Breast epithelium (tissue), 4 donors: Measurements from ENCODE around the gene HEATR3. TPM values are rescaled to one million over a fixed set of nuclear protein-coding genes. Genes with fewer than 3 reads are reported as not detected.

Experiments used
- DNase-seq, 2 donors: peaks; one replicate each; pipeline ENCODE4 v3.0.0-alpha.2; 2019; ENCODE audit warnings: low spot score in 2 of 2
- H3K27ac ChIP-seq, 2 donors: fragments of 200-600 bp; sonication (generic) in 1 of 2; one replicate each; pipeline ENCODE4 v1.5.1; 2016 to 2019; ENCODE audit warnings: mild to moderate bottlenecking in 1 of 2
- H3K27me3 ChIP-seq, 2 donors: fragments of 200-600 bp; sonication (generic) in 1 of 2; one replicate each; pipeline versions ENCODE4 v1.5.1 to v1.6.0; 2017 to 2019; ENCODE audit warnings: control low read depth in 1 of 2, mild to moderate bottlenecking in 1 of 2
- H3K36me3 ChIP-seq: fragments of 200-600 bp; one replicate; pipeline ENCODE4 v1.5.1; 2019
- H3K4me1 ChIP-seq, 2 donors: fragments of 200-600 bp; sonication (generic); one replicate each; pipeline ENCODE4 v1.5.1; 2016 to 2019; ENCODE audit warnings: control low read depth in 1 of 2
- H3K4me3 ChIP-seq, 3 donors: fragments of 200-600 bp; sonication (generic); 1 replicate in 2 of 3; 2 replicates in 1 of 3; pipeline ENCODE4 v1.5.1; 2016 to 2019; ENCODE audit warnings: mild to moderate bottlenecking in 3 of 3, moderate library complexity in 2 of 3
- H3K9me3 ChIP-seq, 2 donors: fragments of 200-600 bp; sonication (generic) in 1 of 2; one replicate each; pipeline ENCODE4 v1.5.1; 2016 to 2019; ENCODE audit warnings: control low read depth in 1 of 2
- CTCF ChIP-seq, 3 donors: fragments of 450-650 bp; IDR thresholded peaks; one replicate each; pipeline ENCODE4 v1.5.1; 2016 to 2017; ENCODE audit warnings: antibody characterized with exemption in 3 of 3, mild to moderate bottlenecking in 3 of 3, moderate library complexity in 3 of 3
- POLR2A ChIP-seq: fragments of 450-650 bp; IDR thresholded peaks from one replicate; pipeline ENCODE4 v1.6.1; 2016; ENCODE audit warnings: antibody characterized with exemption, mild to moderate bottlenecking, moderate library complexity
- POLR2AphosphoS5 ChIP-seq, 3 donors: sonication (generic); formaldehyde crosslinking; IDR thresholded peaks; one replicate each; pipeline ENCODE4 v1.6.1; 2017; ENCODE audit warnings: antibody characterized with exemption in 3 of 3
- intact Hi-C: fragments of 100-400 bp; cut with DNase I; formaldehyde crosslinking; loops from one replicate; pipeline ENCODE4 v1.15.1; 2023; ENCODE audit warnings: low total_unique reads
- total RNA-seq, 3 donors: library from RNA; depleted of rRNA; stranded (reverse); fragments of >200 nt; gene quantifications; one replicate each; pipeline ENCODE4 v1.1.0, GENCODE V29; 2016

HEATR3 gene
- total RNA-seq, 3 donors from 2014 or later = 16.6 to 31.1 (median 18.4) TPM

- Histone ChIP-seq H3K9me3 (no peaks in the 10 kb centered on the region), H3K4me3 (no peak overlapping the region), H3K4me1 (no peaks in the 10 kb centered on the region), H3K27ac (no peak overlapping the region), H3K36me3 (no peaks in the 10 kb centered on the region), H3K27me3 (no peaks in the 10 kb centered on the region)
- intact Hi-C loops = no loop called here
- TF ChIP-seq CTCF (IDR thresholded peaks at IDR 0.05) (no peak), POLR2A (no peak), POLR2AphosphoS5 (IDR thresholded peaks at IDR 0.05) (no peak)
- DNase-seq = no peak
These were observed 48.8 kb downstream of the HEATR3 start for GRCh38 chr16:50114357-50115129.

- Histone ChIP-seq H3K36me3 (no peaks in the 10 kb centered on the region), H3K4me1 (no peaks in the 10 kb centered on the region), H3K27me3 (no peaks in the 10 kb centered on the region), H3K4me3 (no peak overlapping the region), H3K9me3 (no peaks in the 10 kb centered on the region), H3K27ac (no peak overlapping the region)
- no peak for TF ChIP-seq POLR2AphosphoS5 (IDR thresholded peaks at IDR 0.05)
- TF ChIP-seq POLR2A = no peak
- TF ChIP-seq CTCF (IDR thresholded peaks at IDR 0.05) = no peak
- no peak for DNase-seq
- intact Hi-C loops = no loop called here
These were observed 54.9 kb downstream of the HEATR3 start for GRCh38 chr16:50120711-50121110.

GRCh38 chr16:50121278-50121677 is 55.5 kb downstream of the HEATR3 start:
- Histone ChIP-seq H3K27me3 (no peaks in the 10 kb centered on the region), H3K27ac (no peak overlapping the region), H3K36me3 (no peaks in the 10 kb centered on the region), H3K4me1 (no peaks in the 10 kb centered on the region), H3K4me3 (no peak overlapping the region), H3K9me3 (no peaks in the 10 kb centered on the region)
- TF ChIP-seq POLR2AphosphoS5 (IDR thresholded peaks at IDR 0.05) (no peak), CTCF (IDR thresholded peaks at IDR 0.05) (no peak), POLR2A (no peak)
- intact Hi-C loops = no loop called here
- no peak for DNase-seq

- Histone ChIP-seq H3K4me1 (no peaks in the 10 kb centered on the region), H3K36me3 (no peaks in the 10 kb centered on the region), H3K4me3 (no peak overlapping the region), H3K27ac (no peak overlapping the region), H3K27me3 (no peaks in the 10 kb centered on the region), H3K9me3 (no peaks in the 10 kb centered on the region)
- TF ChIP-seq POLR2A (no peak), CTCF (IDR thresholded peaks at IDR 0.05) (no peak), POLR2AphosphoS5 (IDR thresholded peaks at IDR 0.05) (no peak)
- intact Hi-C loops = no loop called here
- no peak for DNase-seq
These were observed 56.1 kb downstream of the HEATR3 start for GRCh38 chr16:50121721-50122445.

GRCh38 chr16:50123417-50123816 is 57.6 kb downstream of the HEATR3 start:
- no peaks in the 10 kb centered on the region for H3K4me1 ChIP-seq
- no peaks in the 10 kb centered on the region for H3K9me3 ChIP-seq
- H3K36me3 ChIP-seq = no peaks in the 10 kb centered on the region
- H3K27me3 ChIP-seq = no peaks in the 10 kb centered on the region
- intact Hi-C loops = no loop called here
- TF ChIP-seq POLR2A (no peak), CTCF (IDR thresholded peaks at IDR 0.05) (no peak), POLR2AphosphoS5 (IDR thresholded peaks at IDR 0.05) (no peak)
- no peak overlapping the region for H3K27ac ChIP-seq
- no peak for DNase-seq
- H3K4me3 ChIP-seq = no peak overlapping the region
